ENCODE measurements around the gene FBXO15. TPM values are rescaled to one million over a fixed set of nuclear protein-coding genes. Genes with fewer than 3 reads are reported as not detected.

FBXO15 gene
- total RNA-seq, 2 experiments from 2014 or later: 0.54 to 2.1 TPM

DNA sequence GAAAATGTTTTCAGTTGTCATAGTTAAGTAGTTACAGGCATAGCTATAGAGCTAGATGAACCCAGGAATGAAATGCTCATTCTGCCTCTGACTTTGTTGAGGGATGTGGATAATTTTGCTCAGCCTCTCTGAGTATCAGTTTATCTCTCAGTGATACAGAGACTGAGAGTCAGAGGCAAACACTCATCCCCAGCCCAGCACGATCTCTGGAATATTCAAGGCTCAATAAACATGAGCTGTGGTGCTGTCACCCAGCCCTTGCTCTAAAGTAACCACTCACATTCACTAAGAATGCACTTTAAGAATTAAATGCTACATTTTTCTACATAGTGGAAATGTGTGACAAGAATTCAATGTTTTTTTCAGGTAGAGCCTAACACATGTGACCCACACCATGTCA lies 31.2 kb upstream of the FBXO15 start:
- CTCF ChIA-PET (ENCODE audit: unreplicated experiment): no interaction called here
- BruUV-seq (replicated peaks): no TSS peak

DNA sequence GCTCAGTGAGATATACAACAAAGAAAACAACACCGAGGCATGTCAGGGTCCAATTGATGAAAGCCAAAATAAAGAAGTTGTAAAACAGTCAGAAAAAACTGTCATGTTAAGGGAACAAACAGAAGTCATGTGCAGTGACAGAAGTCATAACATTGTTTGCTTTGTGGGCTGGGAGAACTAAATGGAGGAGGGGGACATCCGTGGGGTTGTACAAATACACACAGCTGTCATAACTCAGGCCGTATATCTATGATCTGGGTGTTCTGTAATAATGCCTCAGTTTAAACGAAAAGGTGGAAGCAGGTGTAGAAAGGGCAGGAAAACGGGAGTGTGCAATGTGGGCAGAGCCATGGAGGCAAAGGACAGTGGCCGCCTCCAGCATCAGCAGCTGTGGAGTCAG lies 28.0 kb upstream of the FBXO15 start:
- intact Hi-C loops (cut with micrococcal nuclease; ENCODE audit: unreplicated experiment): no loop called here
- H3K4me1 ChIP-seq (ENCODE audit: insufficient read depth, low read length, poor library complexity, severe bottlenecking): no peaks in the 10 kb centered on the region
- no peak overlapping the region for H3K4me3 ChIP-seq (ENCODE audit: low read depth, low read length, poor library complexity, severe bottlenecking)
- no TSS peak for BruUV-seq (replicated peaks)
- POLR2A ChIA-PET: no interaction called here
- no peaks in the 10 kb centered on the region for H3K9me3 ChIP-seq (ENCODE audit: low read length)
- no peak overlapping the region for H3K4me2 ChIP-seq (ENCODE audit: low read length)
- CTCF ChIA-PET (ENCODE audit: unreplicated experiment): no interaction called here
- H4K20me1 ChIP-seq (ENCODE audit: insufficient read depth, low read length): no peaks in the 10 kb centered on the region
- no peak for TF ChIP-seq EZH2phosphoT487 (IDR thresholded peaks at IDR 0.05; ENCODE audit: borderline replicate concordance, low read depth, low read length)
- TF ChIP-seq, protein P1, sequence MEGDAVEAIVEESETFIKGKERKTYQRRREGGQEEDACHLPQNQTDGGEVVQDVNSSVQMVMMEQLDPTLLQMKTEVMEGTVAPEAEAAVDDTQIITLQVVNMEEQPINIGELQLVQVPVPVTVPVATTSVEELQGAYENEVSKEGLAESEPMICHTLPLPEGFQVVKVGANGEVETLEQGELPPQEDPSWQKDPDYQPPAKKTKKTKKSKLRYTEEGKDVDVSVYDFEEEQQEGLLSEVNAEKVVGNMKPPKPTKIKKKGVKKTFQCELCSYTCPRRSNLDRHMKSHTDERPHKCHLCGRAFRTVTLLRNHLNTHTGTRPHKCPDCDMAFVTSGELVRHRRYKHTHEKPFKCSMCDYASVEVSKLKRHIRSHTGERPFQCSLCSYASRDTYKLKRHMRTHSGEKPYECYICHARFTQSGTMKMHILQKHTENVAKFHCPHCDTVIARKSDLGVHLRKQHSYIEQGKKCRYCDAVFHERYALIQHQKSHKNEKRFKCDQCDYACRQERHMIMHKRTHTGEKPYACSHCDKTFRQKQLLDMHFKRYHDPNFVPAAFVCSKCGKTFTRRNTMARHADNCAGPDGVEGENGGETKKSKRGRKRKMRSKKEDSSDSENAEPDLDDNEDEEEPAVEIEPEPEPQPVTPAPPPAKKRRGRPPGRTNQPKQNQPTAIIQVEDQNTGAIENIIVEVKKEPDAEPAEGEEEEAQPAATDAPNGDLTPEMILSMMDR (conservative IDR thresholded peaks at IDR 0.05; ENCODE audit: low read length): no peak
- no peaks in the 10 kb centered on the region for H3K9me2 ChIP-seq (ENCODE audit: insufficient read depth, low read length)
- no peaks in the 10 kb centered on the region for H3K79me2 ChIP-seq (ENCODE audit: insufficient read depth, low read depth, low read length)
- H3K36me3 ChIP-seq (ENCODE audit: insufficient read depth, low read length): no peaks in the 10 kb centered on the region
- DNase-seq (ENCODE audit: low spot score): no peak
- no peak overlapping the region for H3K27ac ChIP-seq (ENCODE audit: low read depth, low read length, poor library complexity, severe bottlenecking)
- H2AFZ ChIP-seq (ENCODE audit: low read length): no peak overlapping the region

More for the DNA sequence above, 31.2 kb upstream of the FBXO15 start:
- Histone ChIP-seq H3K4me2 (ENCODE audit: low read length) (no peak overlapping the region), H3K9me2 (ENCODE audit: insufficient read depth, low read length) (no peaks in the 10 kb centered on the region), H3K9me3 (ENCODE audit: low read length) (no peaks in the 10 kb centered on the region), H3K36me3 (ENCODE audit: insufficient read depth, low read length) (no peaks in the 10 kb centered on the region), H3K4me1 (ENCODE audit: insufficient read depth, low read length, poor library complexity, severe bottlenecking) (no peaks in the 10 kb centered on the region), H3K4me3 (ENCODE audit: low read depth, low read length, poor library complexity, severe bottlenecking) (no peak overlapping the region), H4K20me1 (ENCODE audit: insufficient read depth, low read length) (no peaks in the 10 kb centered on the region), H2AFZ (ENCODE audit: low read length) (no peak overlapping the region), H3K27ac (ENCODE audit: low read depth, low read length, poor library complexity, severe bottlenecking) (no peak overlapping the region), H3K79me2 (ENCODE audit: insufficient read depth, low read depth, low read length) (no peaks in the 10 kb centered on the region)
- TF ChIP-seq, protein P1 (conservative IDR thresholded peaks at IDR 0.05; ENCODE audit: low read length): no peak
- no peak for TF ChIP-seq EZH2phosphoT487 (IDR thresholded peaks at IDR 0.05; ENCODE audit: borderline replicate concordance, low read depth, low read length)
- POLR2A ChIA-PET: no interaction called here
- intact Hi-C loops (cut with micrococcal nuclease; ENCODE audit: unreplicated experiment): no loop called here
- no peak for DNase-seq (ENCODE audit: low spot score)

DNA sequence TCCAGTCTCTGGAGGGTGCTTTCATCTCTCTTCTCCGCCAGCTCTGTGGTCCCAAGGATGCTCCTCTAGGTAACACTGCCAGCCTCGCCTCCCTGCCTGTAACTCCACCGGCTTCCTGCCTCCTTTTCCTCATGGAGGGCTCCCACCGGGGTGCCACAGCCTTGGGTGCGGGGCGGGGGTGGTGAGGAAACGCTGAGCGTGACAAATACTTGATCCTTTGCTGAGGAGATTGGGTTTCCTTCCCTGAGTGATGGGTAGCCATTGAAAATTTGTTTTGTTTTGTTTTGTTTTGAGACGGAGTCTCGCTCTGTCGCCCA lies 25.8 kb upstream of the FBXO15 start:
- Histone ChIP-seq H3K9me2 (ENCODE audit: insufficient read depth, low read length) (no peaks in the 10 kb centered on the region), H3K9me3 (ENCODE audit: low read length) (no peaks in the 10 kb centered on the region), H3K27ac (ENCODE audit: low read depth, low read length, poor library complexity, severe bottlenecking) (no peak overlapping the region), H3K4me1 (ENCODE audit: insufficient read depth, low read length, poor library complexity, severe bottlenecking) (no peaks in the 10 kb centered on the region), H3K79me2 (ENCODE audit: insufficient read depth, low read depth, low read length) (no peaks in the 10 kb centered on the region), H4K20me1 (ENCODE audit: insufficient read depth, low read length) (no peaks in the 10 kb centered on the region), H3K36me3 (ENCODE audit: insufficient read depth, low read length) (no peaks in the 10 kb centered on the region), H2AFZ (ENCODE audit: low read length) (no peak overlapping the region), H3K4me3 (ENCODE audit: low read depth, low read length, poor library complexity, severe bottlenecking) (no peak overlapping the region), H3K4me2 (ENCODE audit: low read length) (no peak overlapping the region)
- BruUV-seq (replicated peaks): no TSS peak
- intact Hi-C loops (cut with micrococcal nuclease; ENCODE audit: unreplicated experiment): no loop called here
- POLR2A ChIA-PET: no interaction called here
- TF ChIP-seq, protein P1 (conservative IDR thresholded peaks at IDR 0.05; ENCODE audit: low read length): no peak
- TF ChIP-seq EZH2phosphoT487 (IDR thresholded peaks at IDR 0.05; ENCODE audit: borderline replicate concordance, low read depth, low read length): no peak
- CTCF ChIA-PET (ENCODE audit: unreplicated experiment): no interaction called here
- DNase-seq (ENCODE audit: low spot score): no peak
